ENCODE results near the gene TNRC6A.
"Not testable (repeated sequence)": the region's sequence is repeated elsewhere in the genome, so short reads cannot be mapped to it uniquely, and the experiment has no call there.

TNRC6A gene

DNA sequence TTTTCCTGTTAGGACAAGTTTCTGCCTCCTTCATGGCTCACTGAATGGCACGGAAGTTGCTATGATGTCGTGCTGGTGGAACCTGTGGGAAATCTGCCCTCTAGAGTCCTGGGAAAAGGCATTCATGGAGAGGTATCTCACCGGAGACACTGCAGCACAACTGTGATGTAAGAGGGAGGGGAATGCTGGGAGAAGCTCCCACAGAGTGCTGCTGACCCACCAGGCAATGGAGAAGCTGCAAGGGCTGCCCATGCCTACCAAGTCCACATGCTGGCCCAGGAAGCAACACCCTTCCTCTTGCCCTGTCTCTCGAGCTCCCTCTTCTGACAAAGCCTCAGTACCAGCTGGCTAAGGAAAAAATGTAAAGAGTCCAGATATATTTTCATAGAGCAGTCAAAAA lies 71.1 kb downstream of the TNRC6A start:
- no peak overlapping the region for H3K9ac ChIP-seq (ENCODE audit: low read depth in 1 of 2, low read length in 2 of 2)
- H3K4me1 ChIP-seq (ENCODE audit: control insufficient read depth in 1 of 2, insufficient read depth in 2 of 2, low read length in 2 of 2): no peaks in the 10 kb centered on the region
- H3K27ac ChIP-seq (ENCODE audit: low read depth, low read length): no peak overlapping the region
- H3K27me3 ChIP-seq (ENCODE audit: control insufficient read depth in 1 of 2, insufficient read depth in 2 of 2, low read length in 2 of 2): no peaks in the 10 kb centered on the region
- no peaks in the 10 kb centered on the region for H3K9me3 ChIP-seq (ENCODE audit: control insufficient read depth in 1 of 2, low read length in 2 of 2)
- peaks cover 59 to 97% of the 10 kb centered on the region in 2 donors for H3K36me3 ChIP-seq (ENCODE audit: control insufficient read depth in 1 of 2, insufficient read depth in 2 of 2, low read length in 2 of 2)
- H3K4me3 ChIP-seq (ENCODE audit: low read depth in 1 of 2, low read length in 2 of 2): no peak overlapping the region

DNA sequence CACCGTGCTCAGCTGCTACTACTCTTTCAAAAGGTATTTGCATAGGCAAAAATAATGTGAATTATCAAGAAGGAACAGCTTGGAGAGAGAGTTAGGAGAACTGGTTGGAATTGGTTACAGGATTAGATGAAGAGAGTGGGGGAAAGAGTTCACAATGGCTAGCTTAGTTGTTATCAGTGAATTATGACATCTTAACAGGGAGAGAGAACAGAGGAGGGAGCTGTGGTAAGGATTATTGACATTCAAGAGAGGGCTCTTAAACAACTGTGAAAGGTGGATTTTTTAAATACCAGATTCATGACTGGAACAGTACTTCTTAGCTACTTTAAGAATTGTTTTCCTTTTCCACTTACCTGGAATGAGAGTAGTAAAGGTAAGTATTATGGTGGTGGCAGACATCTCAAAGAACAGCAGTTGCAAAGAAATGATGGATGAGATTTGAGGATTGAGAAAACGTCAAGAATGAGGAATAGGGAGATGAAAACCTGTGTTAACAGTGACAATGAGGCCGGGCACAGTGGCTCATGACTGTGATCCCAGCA lies 72.4 kb downstream of the TNRC6A start:
- Histone ChIP-seq H3K27me3 (ENCODE audit: control insufficient read depth in 1 of 2, insufficient read depth in 2 of 2, low read length in 2 of 2) (no peaks in the 10 kb centered on the region), H3K4me3 (ENCODE audit: low read depth in 1 of 2, low read length in 2 of 2) (no peak overlapping the region), H3K27ac (ENCODE audit: low read depth, low read length) (no peak overlapping the region), H3K9me3 (ENCODE audit: control insufficient read depth in 1 of 2, low read length in 2 of 2) (no peaks in the 10 kb centered on the region), H3K36me3 (ENCODE audit: control insufficient read depth in 1 of 2, insufficient read depth in 2 of 2, low read length in 2 of 2) (peaks cover 65 to 97% of the 10 kb centered on the region in 2 donors), H3K9ac (ENCODE audit: low read depth in 1 of 2, low read length in 2 of 2) (no peak overlapping the region), H3K4me1 (ENCODE audit: control insufficient read depth in 1 of 2, insufficient read depth in 2 of 2, low read length in 2 of 2) (no peaks in the 10 kb centered on the region)

DNA sequence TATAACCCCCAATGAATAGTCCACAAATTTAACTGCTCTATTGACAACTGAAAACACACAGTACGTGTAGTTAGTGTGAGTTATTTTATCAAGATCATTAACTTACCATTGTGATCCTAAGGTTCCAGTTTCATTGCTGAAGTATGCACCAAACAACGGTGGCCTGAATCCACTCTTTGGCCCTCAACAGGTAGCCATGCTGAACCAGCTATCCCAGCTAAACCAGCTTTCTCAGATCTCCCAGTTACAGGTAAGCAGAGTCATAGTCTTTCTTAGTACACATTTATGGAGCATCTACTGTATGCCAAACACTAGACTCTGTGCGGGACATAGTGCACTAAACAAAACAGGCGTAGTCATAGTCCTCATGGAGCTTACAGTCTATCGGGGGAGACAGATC lies 76.0 kb downstream of the TNRC6A start:
- H3K27me3 ChIP-seq (ENCODE audit: control insufficient read depth in 1 of 2, insufficient read depth in 2 of 2, low read length in 2 of 2): no peaks in the 10 kb centered on the region
- H3K27ac ChIP-seq (ENCODE audit: low read depth, low read length): no peak overlapping the region
- no peak overlapping the region for H3K9ac ChIP-seq (ENCODE audit: low read depth in 1 of 2, low read length in 2 of 2)
- H3K4me3 ChIP-seq (ENCODE audit: low read depth in 1 of 2, low read length in 2 of 2): no peak overlapping the region
- H3K4me1 ChIP-seq (ENCODE audit: control insufficient read depth in 1 of 2, insufficient read depth in 2 of 2, low read length in 2 of 2): no peaks in the 10 kb centered on the region
- peaks cover 58 to 97% of the 10 kb centered on the region in 2 donors for H3K36me3 ChIP-seq (ENCODE audit: control insufficient read depth in 1 of 2, insufficient read depth in 2 of 2, low read length in 2 of 2)
- H3K9me3 ChIP-seq (ENCODE audit: control insufficient read depth in 1 of 2, low read length in 2 of 2): no peaks in the 10 kb centered on the region

DNA sequence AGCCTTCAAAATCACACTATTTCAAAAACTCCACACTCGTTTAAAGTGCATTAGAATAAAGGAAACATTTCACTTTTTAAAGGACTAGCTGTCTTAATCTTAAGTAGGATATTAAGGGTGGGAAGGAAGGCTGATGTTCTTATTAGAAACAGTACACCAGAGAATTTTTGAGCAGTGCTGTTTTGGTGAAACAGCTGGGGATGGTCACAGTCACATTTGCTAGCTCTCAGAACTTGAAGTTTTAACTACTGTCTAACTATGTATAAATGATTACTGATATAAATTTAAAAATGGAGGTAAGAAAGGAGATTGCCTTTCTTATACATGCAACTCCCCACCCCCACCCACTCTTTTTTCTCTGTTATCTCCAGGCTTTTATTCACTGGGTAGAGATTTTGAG lies 77.8 kb downstream of the TNRC6A start:
- Histone ChIP-seq H3K9me3 (ENCODE audit: control insufficient read depth in 1 of 2, low read length in 2 of 2) (no peaks in the 10 kb centered on the region), H3K9ac (ENCODE audit: low read depth in 1 of 2, low read length in 2 of 2) (no peak overlapping the region), H3K27ac (ENCODE audit: low read depth, low read length) (no peak overlapping the region), H3K4me1 (ENCODE audit: control insufficient read depth in 1 of 2, insufficient read depth in 2 of 2, low read length in 2 of 2) (no peaks in the 10 kb centered on the region), H3K27me3 (ENCODE audit: control insufficient read depth in 1 of 2, insufficient read depth in 2 of 2, low read length in 2 of 2) (no peaks in the 10 kb centered on the region), H3K4me3 (ENCODE audit: low read depth in 1 of 2, low read length in 2 of 2) (no peak overlapping the region), H3K36me3 (ENCODE audit: control insufficient read depth in 1 of 2, insufficient read depth in 2 of 2, low read length in 2 of 2) (peaks cover 52 to 92% of the 10 kb centered on the region in 2 donors)

DNA sequence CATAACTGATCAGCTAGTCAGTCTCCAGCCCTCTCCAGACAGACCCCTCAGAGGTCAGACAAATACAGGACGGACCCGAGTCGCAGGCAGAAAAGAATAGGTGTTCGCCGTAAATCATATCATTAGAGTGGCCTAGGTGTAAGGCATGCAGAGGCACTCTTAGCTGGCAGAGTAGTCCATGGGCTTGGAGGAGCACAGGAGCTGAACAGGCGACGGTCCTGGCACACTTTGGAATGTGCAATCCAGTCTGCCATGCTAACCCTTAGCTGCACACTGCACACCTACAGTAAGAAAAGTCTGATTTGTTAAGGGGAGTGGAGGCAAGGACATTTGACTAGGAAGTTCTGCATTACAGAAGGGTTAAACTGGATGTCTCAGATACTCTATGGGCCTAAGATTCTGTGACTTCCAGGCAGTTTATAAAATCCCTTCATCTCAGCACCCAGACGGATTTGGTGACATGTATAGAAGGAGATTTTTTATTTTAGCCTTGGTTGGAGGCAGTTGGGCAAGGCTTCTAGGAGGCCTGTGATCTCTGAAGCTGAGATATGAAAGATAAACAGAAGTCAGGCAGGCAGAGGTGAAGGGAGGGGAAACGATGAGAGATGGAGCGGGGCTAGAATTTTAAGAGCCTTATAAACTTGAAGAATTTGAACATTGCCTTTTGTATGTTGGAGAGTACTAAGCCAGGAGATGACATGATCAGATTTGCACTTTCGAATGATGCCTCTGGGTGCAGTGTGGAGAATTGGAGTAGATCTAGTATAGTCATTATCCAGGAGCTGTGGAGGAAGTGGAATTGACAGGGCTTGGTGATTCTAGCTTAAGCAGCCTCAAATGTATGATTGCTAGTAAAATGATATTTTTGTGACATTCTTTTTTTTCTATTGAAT lies 81.7 kb downstream of the TNRC6A start:
- no peak overlapping the region for H3K27ac ChIP-seq (ENCODE audit: low read depth, low read length)

DNA sequence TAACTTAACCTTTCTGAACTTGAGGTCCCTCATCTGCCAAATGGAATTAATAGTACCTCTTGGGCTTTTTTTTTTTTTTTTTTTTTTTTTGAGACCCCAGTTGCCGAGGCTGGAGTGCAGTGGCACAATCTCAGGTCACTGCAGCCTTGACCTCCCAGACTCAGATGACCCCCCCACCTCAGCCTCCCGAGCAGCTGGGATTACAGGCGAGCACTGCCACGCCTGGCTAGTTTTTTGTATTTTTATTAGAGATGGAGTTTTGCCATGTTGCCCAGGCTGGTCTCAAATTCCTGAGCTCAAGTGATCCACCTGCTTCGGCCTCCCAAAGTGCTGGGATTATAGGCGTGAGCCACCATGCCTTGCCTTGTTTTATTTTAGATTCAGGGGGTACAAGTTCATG lies 83.4 kb downstream of the TNRC6A start:
- H3K4me1 ChIP-seq (ENCODE audit: control insufficient read depth in 1 of 2, insufficient read depth in 2 of 2, low read length in 2 of 2); H3K4me3 ChIP-seq (ENCODE audit: low read depth in 1 of 2, low read length in 2 of 2); H3K9me3 ChIP-seq (ENCODE audit: control insufficient read depth in 1 of 2, low read length in 2 of 2); H3K27ac ChIP-seq (ENCODE audit: low read depth, low read length); H3K9ac ChIP-seq (ENCODE audit: low read depth in 1 of 2, low read length in 2 of 2); H3K27me3 ChIP-seq (ENCODE audit: control insufficient read depth in 1 of 2, insufficient read depth in 2 of 2, low read length in 2 of 2): not testable (repeated sequence)
- peaks cover 43 to 89% of the 10 kb centered on the region in 2 donors for H3K36me3 ChIP-seq (ENCODE audit: control insufficient read depth in 1 of 2, insufficient read depth in 2 of 2, low read length in 2 of 2)

More for the DNA sequence above, 81.7 kb downstream of the TNRC6A start:
- no peaks in the 10 kb centered on the region for H3K4me1 ChIP-seq (ENCODE audit: control insufficient read depth in 1 of 2, insufficient read depth in 2 of 2, low read length in 2 of 2)
- peaks cover 45 to 90% of the 10 kb centered on the region in 2 donors for H3K36me3 ChIP-seq (ENCODE audit: control insufficient read depth in 1 of 2, insufficient read depth in 2 of 2, low read length in 2 of 2)
- no peaks in the 10 kb centered on the region for H3K9me3 ChIP-seq (ENCODE audit: control insufficient read depth in 1 of 2, low read length in 2 of 2)
- H3K9ac ChIP-seq (ENCODE audit: low read depth in 1 of 2, low read length in 2 of 2): no peak overlapping the region
- no peaks in the 10 kb centered on the region for H3K27me3 ChIP-seq (ENCODE audit: control insufficient read depth in 1 of 2, insufficient read depth in 2 of 2, low read length in 2 of 2)
- H3K4me3 ChIP-seq (ENCODE audit: low read depth in 1 of 2, low read length in 2 of 2): no peak overlapping the region

DNA sequence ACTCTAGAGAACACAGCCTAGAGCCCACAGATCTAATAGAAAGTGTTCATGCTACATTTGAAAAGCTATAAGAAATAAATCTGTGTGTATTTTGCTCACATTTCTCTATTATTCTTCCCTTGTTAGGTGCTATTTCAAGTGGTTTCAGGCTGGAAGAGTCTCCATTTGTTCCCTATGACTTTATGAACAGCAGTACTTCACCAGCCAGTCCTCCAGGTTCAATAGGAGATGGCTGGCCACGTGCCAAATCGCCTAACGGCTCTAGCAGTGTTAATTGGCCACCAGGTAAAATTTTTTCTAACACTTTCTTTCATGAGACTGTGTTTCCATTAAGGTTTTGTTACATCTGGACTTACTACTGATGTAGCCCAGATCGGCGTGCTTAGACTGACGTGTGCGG lies 85.6 kb downstream of the TNRC6A start:
- H3K36me3 ChIP-seq (ENCODE audit: control insufficient read depth in 1 of 2, insufficient read depth in 2 of 2, low read length in 2 of 2): peaks cover 47 to 90% of the 10 kb centered on the region in 2 donors
- no peaks in the 10 kb centered on the region for H3K9me3 ChIP-seq (ENCODE audit: control insufficient read depth in 1 of 2, low read length in 2 of 2)
- H3K27me3 ChIP-seq (ENCODE audit: control insufficient read depth in 1 of 2, insufficient read depth in 2 of 2, low read length in 2 of 2): no peaks in the 10 kb centered on the region
- H3K27ac ChIP-seq (ENCODE audit: low read depth, low read length): no peak overlapping the region
- no peak overlapping the region for H3K4me3 ChIP-seq (ENCODE audit: low read depth in 1 of 2, low read length in 2 of 2)
- H3K4me1 ChIP-seq (ENCODE audit: control insufficient read depth in 1 of 2, insufficient read depth in 2 of 2, low read length in 2 of 2): no peaks in the 10 kb centered on the region
- H3K9ac ChIP-seq (ENCODE audit: low read depth in 1 of 2, low read length in 2 of 2): no peak overlapping the region

DNA sequence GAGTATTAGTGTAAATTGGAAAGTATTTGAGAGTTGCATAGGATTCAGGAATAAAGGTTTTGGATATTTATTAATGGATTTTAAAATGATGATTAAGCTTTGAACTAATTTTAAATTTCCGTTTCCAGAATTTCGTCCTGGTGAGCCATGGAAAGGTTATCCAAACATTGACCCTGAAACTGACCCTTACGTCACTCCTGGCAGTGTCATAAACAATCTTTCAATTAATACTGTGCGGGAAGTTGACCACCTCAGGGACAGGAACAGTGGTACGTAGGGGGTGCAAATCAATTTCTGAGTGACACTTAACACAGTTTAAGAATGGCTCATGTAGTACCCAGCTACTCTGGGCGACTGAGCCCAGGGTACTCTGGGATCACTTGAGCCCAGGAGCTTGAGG lies 87.2 kb downstream of the TNRC6A start:
- H3K9ac ChIP-seq (ENCODE audit: low read depth in 1 of 2, low read length in 2 of 2): no peak overlapping the region
- H3K4me3 ChIP-seq (ENCODE audit: low read depth in 1 of 2, low read length in 2 of 2): no peak overlapping the region
- H3K27me3 ChIP-seq (ENCODE audit: control insufficient read depth in 1 of 2, insufficient read depth in 2 of 2, low read length in 2 of 2): no peaks in the 10 kb centered on the region
- H3K9me3 ChIP-seq (ENCODE audit: control insufficient read depth in 1 of 2, low read length in 2 of 2): no peaks in the 10 kb centered on the region
- H3K36me3 ChIP-seq (ENCODE audit: control insufficient read depth in 1 of 2, insufficient read depth in 2 of 2, low read length in 2 of 2): peaks cover 59 to 90% of the 10 kb centered on the region in 2 donors
- H3K27ac ChIP-seq (ENCODE audit: low read depth, low read length): no peak overlapping the region
- H3K4me1 ChIP-seq (ENCODE audit: control insufficient read depth in 1 of 2, insufficient read depth in 2 of 2, low read length in 2 of 2): no peaks in the 10 kb centered on the region

DNA sequence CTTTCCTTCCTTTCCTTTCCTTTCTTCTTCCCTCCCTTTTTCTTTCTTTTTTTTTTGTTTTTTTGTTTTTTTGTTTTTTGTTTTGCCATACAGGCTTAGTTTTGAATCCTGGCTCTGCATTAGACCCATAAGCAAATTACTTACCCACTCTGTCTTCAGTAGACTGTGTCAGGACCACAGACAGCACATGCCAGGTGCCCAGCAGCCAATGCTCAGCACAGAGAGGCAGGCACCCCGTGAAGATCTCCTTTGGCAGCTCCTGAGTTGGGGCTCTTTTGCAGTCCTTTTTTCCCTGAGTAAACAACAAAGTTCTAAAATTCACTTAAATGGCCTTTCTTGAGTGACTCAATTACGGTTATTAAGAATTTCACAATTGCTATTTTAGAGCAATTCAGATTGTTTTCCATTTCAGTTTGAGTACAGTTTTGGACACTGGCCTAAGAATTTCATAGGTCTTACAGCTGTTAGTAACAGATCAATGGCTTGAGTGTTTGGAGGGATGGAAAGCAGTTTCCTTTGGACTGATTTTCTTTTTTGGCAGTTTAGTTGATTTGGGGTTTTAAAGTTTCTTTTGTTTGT lies 90.1 kb downstream of the TNRC6A start:
- H3K9me3 ChIP-seq (ENCODE audit: control insufficient read depth in 1 of 2, low read length in 2 of 2): no peaks in the 10 kb centered on the region
- H3K27ac ChIP-seq (ENCODE audit: low read depth, low read length): no peak overlapping the region
- H3K27me3 ChIP-seq (ENCODE audit: control insufficient read depth in 1 of 2, insufficient read depth in 2 of 2, low read length in 2 of 2): no peaks in the 10 kb centered on the region
- H3K4me3 ChIP-seq (ENCODE audit: low read depth in 1 of 2, low read length in 2 of 2): no peak overlapping the region
- H3K4me1 ChIP-seq (ENCODE audit: control insufficient read depth in 1 of 2, insufficient read depth in 2 of 2, low read length in 2 of 2): no peaks in the 10 kb centered on the region
- H3K9ac ChIP-seq (ENCODE audit: low read depth in 1 of 2, low read length in 2 of 2): no peak overlapping the region
- peaks cover 68 to 92% of the 10 kb centered on the region in 2 donors for H3K36me3 ChIP-seq (ENCODE audit: control insufficient read depth in 1 of 2, insufficient read depth in 2 of 2, low read length in 2 of 2)

DNA sequence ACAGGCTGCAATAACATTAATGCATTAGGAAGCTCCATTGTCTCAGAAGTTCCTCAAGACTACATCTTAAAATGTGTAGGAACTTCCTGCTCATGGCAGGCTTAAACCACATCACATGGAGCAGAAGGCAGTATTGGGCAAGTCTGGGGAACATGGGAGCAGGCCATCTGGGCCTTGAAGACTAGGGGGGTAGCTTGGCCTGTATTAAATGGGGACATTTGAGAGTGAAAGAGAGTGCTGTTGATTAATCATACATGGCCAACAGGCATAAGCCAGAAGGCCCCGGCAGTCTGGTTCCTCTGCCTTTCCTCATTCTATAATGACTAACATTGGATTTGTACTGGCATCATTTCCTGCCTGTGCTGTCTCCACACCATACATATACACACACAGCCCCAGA lies 91.1 kb downstream of the TNRC6A start:
- no peaks in the 10 kb centered on the region for H3K4me1 ChIP-seq (ENCODE audit: control insufficient read depth in 1 of 2, insufficient read depth in 2 of 2, low read length in 2 of 2)
- no peaks in the 10 kb centered on the region for H3K9me3 ChIP-seq (ENCODE audit: control insufficient read depth in 1 of 2, low read length in 2 of 2)
- H3K27ac ChIP-seq (ENCODE audit: low read depth, low read length): no peak overlapping the region
- peaks cover 60 to 88% of the 10 kb centered on the region in 2 donors for H3K36me3 ChIP-seq (ENCODE audit: control insufficient read depth in 1 of 2, insufficient read depth in 2 of 2, low read length in 2 of 2)
- no peak overlapping the region for H3K9ac ChIP-seq (ENCODE audit: low read depth in 1 of 2, low read length in 2 of 2)
- H3K27me3 ChIP-seq (ENCODE audit: control insufficient read depth in 1 of 2, insufficient read depth in 2 of 2, low read length in 2 of 2): no peaks in the 10 kb centered on the region
- no peak overlapping the region for H3K4me3 ChIP-seq (ENCODE audit: low read depth in 1 of 2, low read length in 2 of 2)
